Skeletal muscle tissue (tissue), 4 donors: ENCODE data around the gene RBCK1. TPM values are rescaled to one million over a fixed set of nuclear protein-coding genes. Genes with fewer than 3 reads are reported as not detected.

Experiments used
- H3K27ac ChIP-seq: one replicate; pipeline ENCODE4 v1.7.0; 2013; ENCODE audit warnings: mild to moderate bottlenecking, low read depth, low read length, inconsistent platforms
- H3K27me3 ChIP-seq, 3 donors: one replicate each; pipeline ENCODE4 v1.7.0; 2013; ENCODE audit warnings: low read length in 3 of 3; ENCODE audit not compliant: control insufficient read depth in 3 of 3, insufficient read depth in 3 of 3
- H3K36me3 ChIP-seq, 3 donors: one replicate each; pipeline ENCODE4 v1.7.0; 2013; ENCODE audit warnings: low read length in 3 of 3; ENCODE audit not compliant: control insufficient read depth in 3 of 3, insufficient read depth in 3 of 3
- H3K4me1 ChIP-seq, 3 donors: one replicate each; pipeline ENCODE4 v1.7.0; 2013; ENCODE audit warnings: low read length in 3 of 3, mild to moderate bottlenecking in 3 of 3; ENCODE audit not compliant: control insufficient read depth in 3 of 3, insufficient read depth in 3 of 3
- H3K4me3 ChIP-seq, 3 donors: one replicate each; pipeline ENCODE4 v1.7.0; 2013; ENCODE audit warnings: low read length in 3 of 3
- H3K9ac ChIP-seq, 3 donors: one replicate each; pipeline ENCODE4 v1.7.0; 2013; ENCODE audit warnings: low read length in 3 of 3, mild to moderate bottlenecking in 3 of 3, moderate library complexity in 2 of 3, low read depth in 1 of 3
- H3K9me3 ChIP-seq, 3 donors: one replicate each; pipeline ENCODE4 v1.7.0; 2013; ENCODE audit warnings: low read length in 3 of 3; ENCODE audit not compliant: control insufficient read depth in 3 of 3
- total RNA-seq: library from RNA; depleted of rRNA; stranded (reverse); fragments of >200 nt; gene quantifications from one replicate; pipeline ENCODE4 v1.2.3, GENCODE V29; 2014
- donor health status: Osteomylitis.

RBCK1 gene
- 29.2 TPM for total RNA-seq

DNA sequence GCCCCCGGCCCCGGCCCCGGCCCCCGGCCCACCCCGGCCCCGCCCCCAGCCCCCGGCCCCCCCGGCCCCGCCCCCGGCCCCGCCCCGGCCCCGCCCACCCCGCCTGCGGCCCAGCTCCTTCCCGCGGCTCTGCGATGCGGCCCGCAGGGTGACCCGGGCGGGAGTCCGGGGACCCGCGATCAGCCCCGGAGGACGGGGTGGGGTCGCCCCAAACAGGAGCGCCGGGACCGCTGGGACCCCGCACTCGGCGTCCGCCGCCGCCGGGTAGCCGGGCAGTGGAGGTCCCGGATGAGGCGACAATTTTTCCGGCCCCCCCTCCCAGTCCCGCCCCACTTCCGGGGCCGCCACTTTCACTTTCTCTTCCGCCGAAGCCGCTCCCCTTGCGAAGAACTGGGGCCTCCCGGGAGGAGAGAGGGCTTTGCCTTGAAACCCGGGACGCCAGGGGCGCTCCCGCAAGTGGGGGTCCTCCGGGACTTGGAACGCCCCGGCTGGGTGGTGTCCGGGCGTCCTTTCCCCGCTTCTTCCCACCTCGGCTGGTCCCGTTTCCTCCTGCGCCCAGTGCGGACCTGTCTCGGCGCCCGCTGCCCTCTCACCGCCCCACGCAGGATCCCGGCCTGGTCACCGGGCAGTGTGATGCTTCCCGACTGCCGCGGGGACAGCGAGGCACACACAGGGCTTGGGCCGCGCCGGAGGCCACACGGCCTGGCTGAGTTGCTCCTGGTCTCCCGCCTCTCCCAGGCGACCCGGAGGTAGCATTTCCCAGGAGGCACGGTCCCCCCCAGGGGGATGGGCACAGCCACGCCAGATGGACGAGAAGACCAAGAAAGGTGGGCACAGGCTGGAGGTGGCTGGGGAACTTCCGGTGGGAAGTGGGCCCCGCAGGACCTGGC, at the start of gene RBCK1:
Gene RBCK1 (plus strand): TSS at position 347 of the 890 bp plus-strand sequence. CDS start 459 bp downstream, at position 806.
- Histone ChIP-seq H3K9me3 (peaks cover 0 to 2% (median 0%) of the 10 kb centered on the region in 3 donors), H3K4me1 (peaks cover 26 to 33% (median 29%) of the 10 kb centered on the region in 3 donors), H3K27ac (peak within 1 kb of the TSS; percentile 94), H3K36me3 (peaks cover 2 to 14% (median 11%) of the 10 kb centered on the region in 3 donors), H3K27me3 (no peaks in the 10 kb centered on the region), H3K4me3 (peak within 1 kb of the TSS; percentile 85 to 98 (median 93)), H3K9ac (peak within 1 kb of the TSS; percentile 95 to 98 (median 96))

GRCh38 chr20:358891-359555, 49.1 kb upstream of the RBCK1 start:
- H3K9ac ChIP-seq: no peak overlapping the region
- no peak overlapping the region for H3K27ac ChIP-seq
- no peak overlapping the region for H3K4me3 ChIP-seq
- peaks cover 0 to 3% (median 2%) of the 10 kb centered on the region in 3 donors for H3K27me3 ChIP-seq
- no peaks in the 10 kb centered on the region for H3K9me3 ChIP-seq
- no peaks in the 10 kb centered on the region for H3K36me3 ChIP-seq
- peaks cover 0 to 9% (median 4%) of the 10 kb centered on the region in 3 donors for H3K4me1 ChIP-seq

DNA sequence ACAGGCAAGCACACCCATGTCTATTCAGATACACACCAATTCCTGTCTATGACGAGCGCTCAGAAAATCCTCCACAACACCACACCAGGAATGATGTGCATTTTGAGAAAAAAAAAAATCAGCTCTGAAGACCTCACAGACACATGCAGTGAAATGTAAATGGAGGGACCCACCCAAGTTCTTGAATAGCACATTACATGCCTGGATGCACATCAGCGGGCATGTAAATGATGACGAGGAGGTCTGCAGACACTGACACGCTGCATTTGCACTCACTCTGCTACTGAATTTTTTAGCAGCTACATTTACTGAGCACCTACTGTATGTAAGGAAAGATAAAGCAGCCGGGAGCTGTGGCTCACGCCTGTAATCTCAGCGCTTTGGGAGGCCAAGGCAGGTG, 46.5 kb upstream of the RBCK1 start:
- no peak overlapping the region for H3K27ac ChIP-seq
- no peak overlapping the region for H3K9ac ChIP-seq
- H3K4me3 ChIP-seq: no peak overlapping the region
- no peaks in the 10 kb centered on the region for H3K9me3 ChIP-seq
- H3K36me3 ChIP-seq: no peaks in the 10 kb centered on the region
- peaks cover 0 to 4% (median 3%) of the 10 kb centered on the region in 3 donors for H3K27me3 ChIP-seq
- H3K4me1 ChIP-seq: peaks cover 0 to 6% (median 4%) of the 10 kb centered on the region in 3 donors

DNA sequence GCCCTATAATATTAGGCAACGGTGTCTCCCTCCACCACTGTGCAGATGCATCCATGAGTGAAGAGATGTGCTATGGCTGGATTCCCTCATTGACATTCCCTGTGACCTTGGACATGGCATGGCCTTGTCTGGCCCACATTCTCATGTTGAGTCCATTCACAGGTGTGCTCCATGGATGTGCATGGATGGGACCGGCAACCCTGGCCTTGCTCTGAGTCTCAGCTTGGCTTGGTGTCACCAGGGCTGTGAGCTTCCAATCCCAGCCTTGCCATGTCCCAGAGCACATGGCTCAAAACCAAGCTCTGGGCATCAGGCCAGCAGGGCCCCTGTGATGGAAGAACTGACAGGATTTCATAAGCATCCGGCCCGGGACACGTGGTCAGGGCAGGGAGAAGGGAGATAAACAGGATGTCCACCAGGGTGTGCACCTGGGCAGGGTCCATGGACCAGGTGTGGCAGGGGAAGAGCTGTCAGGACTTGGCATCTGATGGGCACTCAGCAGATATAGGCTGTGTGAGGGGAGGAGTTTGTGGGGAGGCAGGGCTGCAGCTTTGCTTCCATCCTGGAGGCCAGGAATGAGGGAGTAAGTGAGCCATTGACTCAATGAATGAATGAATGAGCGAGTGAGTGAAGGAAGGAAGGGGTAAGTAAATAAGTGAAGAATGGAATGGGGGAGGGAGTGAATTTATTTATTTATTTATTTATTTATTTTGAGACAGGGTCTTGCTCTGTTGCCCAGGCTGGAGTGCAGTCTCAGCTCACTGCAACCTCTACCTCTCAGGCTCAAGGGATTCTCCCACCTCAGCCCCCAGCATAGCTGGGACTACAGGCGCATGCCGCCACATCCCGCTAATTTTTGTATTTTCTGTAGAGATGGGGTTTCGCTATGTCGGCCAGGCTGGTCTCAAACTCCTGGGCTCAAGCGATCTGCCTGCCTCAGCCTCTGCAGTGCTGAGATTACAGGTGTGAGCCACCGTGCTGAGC, 45.5 kb upstream of the RBCK1 start:
- Histone ChIP-seq H3K27ac (no peak overlapping the region), H3K4me3 (no peak overlapping the region), H3K9me3 (no peaks in the 10 kb centered on the region), H3K9ac (no peak overlapping the region), H3K36me3 (no peaks in the 10 kb centered on the region), H3K27me3 (peaks cover 0 to 4% (median 3%) of the 10 kb centered on the region in 3 donors), H3K4me1 (peaks cover 0 to 6% (median 4%) of the 10 kb centered on the region in 3 donors)

DNA sequence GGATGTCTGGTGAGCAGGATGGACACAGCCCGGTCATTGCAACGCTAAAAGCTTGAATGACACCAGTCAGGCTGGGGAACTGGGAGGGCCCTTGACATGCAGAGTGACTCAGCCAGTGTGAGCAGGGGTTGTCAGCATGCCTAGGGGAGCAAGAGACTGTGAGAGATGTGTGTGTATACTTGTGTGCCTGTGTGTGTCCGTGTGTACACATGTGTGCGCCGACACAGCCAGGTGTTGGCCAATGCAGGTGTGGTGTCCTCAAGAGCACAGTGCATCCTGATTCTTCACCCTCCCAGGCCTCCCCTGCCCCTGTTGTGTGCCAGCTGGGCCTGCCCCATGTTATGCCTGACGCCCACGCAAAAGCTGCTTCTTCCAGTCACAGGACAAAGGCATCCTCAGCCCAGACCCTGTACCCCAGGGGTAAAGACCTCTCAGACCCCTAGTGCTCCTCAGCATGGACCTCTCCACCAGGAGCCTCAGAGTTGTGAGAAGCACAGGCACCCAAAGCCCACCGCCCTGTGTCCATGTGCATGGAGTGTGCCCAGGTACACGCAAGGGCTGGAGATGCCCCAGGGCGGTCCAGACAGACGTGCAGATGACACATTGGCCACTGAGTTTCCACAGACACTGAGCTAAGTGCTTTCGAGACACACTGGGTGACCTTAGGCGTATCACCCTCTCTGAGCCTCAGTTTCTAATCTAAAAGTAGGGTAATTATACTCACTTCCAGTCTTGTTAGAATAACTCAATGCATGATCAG, 44.6 kb upstream of the RBCK1 start:
- Histone ChIP-seq H3K9ac (no peak overlapping the region), H3K27me3 (peaks cover 0 to 4% (median 3%) of the 10 kb centered on the region in 3 donors), H3K36me3 (no peaks in the 10 kb centered on the region), H3K9me3 (no peaks in the 10 kb centered on the region), H3K4me1 (peaks cover 0 to 6% (median 4%) of the 10 kb centered on the region in 3 donors), H3K27ac (no peak overlapping the region), H3K4me3 (no peak overlapping the region)

GRCh38 chr20:364905-365794, 42.9 kb upstream of the RBCK1 start:
- Histone ChIP-seq H3K36me3 (no peaks in the 10 kb centered on the region), H3K4me1 (peaks cover 0 to 6% (median 4%) of the 10 kb centered on the region in 3 donors), H3K27ac (no peak overlapping the region), H3K27me3 (peaks cover 0 to 4% (median under 1%) of the 10 kb centered on the region in 3 donors), H3K9me3 (no peaks in the 10 kb centered on the region), H3K9ac (no peak overlapping the region), H3K4me3 (no peak overlapping the region)

DNA sequence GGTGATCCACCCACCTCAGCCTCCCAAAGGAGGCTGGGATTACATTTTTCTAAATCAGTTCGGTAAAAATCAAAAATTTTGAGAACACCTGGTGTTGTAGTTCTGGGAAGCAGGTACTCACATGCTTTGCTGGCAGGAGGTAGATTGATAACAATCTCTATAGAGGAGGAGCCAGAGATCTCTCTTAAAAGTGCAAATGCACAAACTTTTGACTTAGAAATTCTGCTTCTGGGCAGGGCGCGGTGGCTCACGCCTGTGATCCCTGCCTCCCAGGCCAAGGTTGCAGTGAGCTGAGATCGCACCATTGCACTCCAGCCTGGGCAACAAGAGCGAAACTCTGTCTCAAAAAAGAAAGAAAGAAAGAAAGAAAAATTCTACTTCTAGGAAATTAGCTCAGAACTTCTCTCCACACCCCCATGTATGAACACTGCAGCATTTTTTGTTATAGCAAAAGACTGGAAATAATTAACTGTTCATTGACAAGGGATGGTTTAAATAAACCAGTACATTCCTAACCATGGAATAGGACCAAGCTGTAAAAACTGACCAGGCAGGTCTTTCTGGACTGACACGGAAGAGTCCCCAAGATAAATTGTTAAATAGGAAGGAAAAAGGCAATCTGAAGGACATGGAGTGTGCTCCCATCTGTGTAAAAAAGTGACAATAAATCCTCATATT, 41.9 kb upstream of the RBCK1 start:
- Histone ChIP-seq H3K4me3 (no peak overlapping the region), H3K9ac (no peak overlapping the region), H3K27me3 (peaks cover 0 to 3% (median 0%) of the 10 kb centered on the region in 3 donors), H3K4me1 (peaks cover 0 to 9% (median 6%) of the 10 kb centered on the region in 3 donors), H3K36me3 (no peaks in the 10 kb centered on the region), H3K27ac (no peak overlapping the region), H3K9me3 (no peaks in the 10 kb centered on the region)
